Measurements from ENCODE around the gene EI24. TPM values are rescaled to one million over a fixed set of nuclear protein-coding genes. Genes with fewer than 3 reads are reported as not detected.

The EI24 gene
- total RNA-seq, 1 donor from 2014 or later = 129 TPM

DNA sequence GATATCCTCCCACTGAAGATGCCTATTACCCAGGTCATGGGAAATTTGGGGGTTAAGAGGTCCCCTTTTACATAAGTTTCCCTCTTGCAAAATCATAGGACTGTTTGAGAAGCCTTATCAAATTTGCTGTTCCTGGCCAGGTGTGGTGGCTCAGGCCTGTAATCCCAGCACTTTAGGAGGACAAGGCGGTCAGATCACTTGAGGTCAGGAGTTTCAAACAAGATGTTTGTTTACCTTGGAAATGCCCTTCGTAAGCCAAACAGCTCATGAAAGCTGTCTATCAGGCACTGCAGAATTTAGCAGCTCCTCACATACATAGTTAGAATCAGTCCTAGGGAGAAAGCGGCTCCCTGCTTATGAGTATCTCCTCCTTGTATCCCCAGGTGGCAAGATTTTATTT, 4.9 kb upstream of the EI24 start:
- FAIRE-seq (no peak), DNase-seq (ENCODE audit: low read depth) (no peak)
- Mint-ChIP-seq H3K27ac (ENCODE audit: unreplicated experiment) (no peak overlapping the region), H3K27me3 (ENCODE audit: low read depth, unreplicated experiment) (no peaks in the 10 kb centered on the region), H3K4me3 (ENCODE audit: unreplicated experiment) (no peak overlapping the region), H3K36me3 (ENCODE audit: low read depth, unreplicated experiment) (no peaks in the 10 kb centered on the region), H3K4me1 (ENCODE audit: low read depth, unreplicated experiment) (no peaks in the 10 kb centered on the region), H3K9me3 (ENCODE audit: unreplicated experiment) (peaks cover 3% of the 10 kb centered on the region)
- H3K9me3 ChIP-seq (ENCODE audit: insufficient read depth, low read depth, low read length) = no peaks in the 10 kb centered on the region
- no peak for TF ChIP-seq EZH2 (IDR thresholded peaks at IDR 0.05; ENCODE audit: insufficient read depth, low read length)
- TF ChIP-seq, protein P1, sequence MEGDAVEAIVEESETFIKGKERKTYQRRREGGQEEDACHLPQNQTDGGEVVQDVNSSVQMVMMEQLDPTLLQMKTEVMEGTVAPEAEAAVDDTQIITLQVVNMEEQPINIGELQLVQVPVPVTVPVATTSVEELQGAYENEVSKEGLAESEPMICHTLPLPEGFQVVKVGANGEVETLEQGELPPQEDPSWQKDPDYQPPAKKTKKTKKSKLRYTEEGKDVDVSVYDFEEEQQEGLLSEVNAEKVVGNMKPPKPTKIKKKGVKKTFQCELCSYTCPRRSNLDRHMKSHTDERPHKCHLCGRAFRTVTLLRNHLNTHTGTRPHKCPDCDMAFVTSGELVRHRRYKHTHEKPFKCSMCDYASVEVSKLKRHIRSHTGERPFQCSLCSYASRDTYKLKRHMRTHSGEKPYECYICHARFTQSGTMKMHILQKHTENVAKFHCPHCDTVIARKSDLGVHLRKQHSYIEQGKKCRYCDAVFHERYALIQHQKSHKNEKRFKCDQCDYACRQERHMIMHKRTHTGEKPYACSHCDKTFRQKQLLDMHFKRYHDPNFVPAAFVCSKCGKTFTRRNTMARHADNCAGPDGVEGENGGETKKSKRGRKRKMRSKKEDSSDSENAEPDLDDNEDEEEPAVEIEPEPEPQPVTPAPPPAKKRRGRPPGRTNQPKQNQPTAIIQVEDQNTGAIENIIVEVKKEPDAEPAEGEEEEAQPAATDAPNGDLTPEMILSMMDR (IDR thresholded peaks at IDR 0.05; ENCODE audit: insufficient read depth, low read depth, low read length) = no peak
- no peak overlapping the region for H3K4me3 ChIP-seq (ENCODE audit: insufficient read depth, low read depth, low read length)
- H3K27me3 ChIP-seq (ENCODE audit: insufficient read depth, low read length) = no peaks in the 10 kb centered on the region
- peaks cover 4% of the 10 kb centered on the region for H3K79me2 ChIP-seq (ENCODE audit: insufficient read depth, low read length)
- no peak overlapping the region for H3K27ac ChIP-seq (ENCODE audit: low read depth, low read length)
- no peaks in the 10 kb centered on the region for H4K20me1 ChIP-seq (ENCODE audit: insufficient read depth, low read length)
- H3K4me2 ChIP-seq (ENCODE audit: low read length) = no peak overlapping the region
- no peak overlapping the region for H2AFZ ChIP-seq (ENCODE audit: low read depth, low read length)
- no peaks in the 10 kb centered on the region for H3K36me3 ChIP-seq (ENCODE audit: insufficient read depth, low read length)
- no peak overlapping the region for H3K9ac ChIP-seq (ENCODE audit: low read length)
- no peaks in the 10 kb centered on the region for H3K4me1 ChIP-seq (ENCODE audit: insufficient read depth, low read length)

DNA sequence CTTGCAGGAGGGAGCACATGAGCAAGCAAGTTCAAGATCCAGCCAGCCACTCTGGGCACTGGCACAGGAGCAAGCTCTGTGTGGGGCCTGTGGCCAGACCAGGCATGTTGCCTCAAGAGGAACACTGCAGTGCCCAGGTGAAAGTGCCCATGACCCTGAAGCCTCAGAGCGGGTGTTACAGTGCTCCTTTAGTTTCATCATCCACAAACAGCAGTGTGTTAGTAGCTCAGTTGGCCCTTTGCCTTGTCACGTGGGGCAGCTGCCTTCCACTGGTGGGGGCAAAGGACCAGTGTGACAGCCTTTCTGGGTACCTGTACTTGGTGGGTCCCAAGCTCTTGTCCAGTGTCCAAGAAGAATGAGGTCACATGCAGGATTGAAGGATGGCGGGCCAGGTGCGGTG, 3.0 kb upstream of the EI24 start:
- H2AFZ ChIP-seq (ENCODE audit: low read depth, low read length) = no peak overlapping the region
- FAIRE-seq (no peak), DNase-seq (ENCODE audit: low read depth) (no peak)
- TF ChIP-seq, protein P1 (IDR thresholded peaks at IDR 0.05; ENCODE audit: insufficient read depth, low read depth, low read length) = no peak
- TF ChIP-seq EZH2 (IDR thresholded peaks at IDR 0.05; ENCODE audit: insufficient read depth, low read length) = no peak
- H4K20me1 ChIP-seq (ENCODE audit: insufficient read depth, low read length) = peaks cover 10% of the 10 kb centered on the region
- no peak overlapping the region for H3K4me3 Mint-ChIP-seq (ENCODE audit: unreplicated experiment)
- no peak overlapping the region for H3K4me3 ChIP-seq (ENCODE audit: insufficient read depth, low read depth, low read length)
- H3K9ac ChIP-seq (ENCODE audit: low read length) = no peak overlapping the region
- no peak overlapping the region for H3K27ac Mint-ChIP-seq (ENCODE audit: unreplicated experiment)
- H3K4me1 ChIP-seq (ENCODE audit: insufficient read depth, low read length) = peaks cover 13% of the 10 kb centered on the region
- no peaks in the 10 kb centered on the region for H3K9me3 ChIP-seq (ENCODE audit: insufficient read depth, low read depth, low read length)
- no peaks in the 10 kb centered on the region for H3K4me1 Mint-ChIP-seq (ENCODE audit: low read depth, unreplicated experiment)
- H3K4me2 ChIP-seq (ENCODE audit: low read length) = no peak overlapping the region
- no peaks in the 10 kb centered on the region for H3K27me3 ChIP-seq (ENCODE audit: insufficient read depth, low read length)
- no peak overlapping the region for H3K27ac ChIP-seq (ENCODE audit: low read depth, low read length)
- H3K36me3 ChIP-seq (ENCODE audit: insufficient read depth, low read length) = no peaks in the 10 kb centered on the region
- H3K79me2 ChIP-seq (ENCODE audit: insufficient read depth, low read length) = peaks cover 23% of the 10 kb centered on the region
- H3K27me3 Mint-ChIP-seq (ENCODE audit: low read depth, unreplicated experiment) = no peaks in the 10 kb centered on the region
- H3K36me3 Mint-ChIP-seq (ENCODE audit: low read depth, unreplicated experiment) = no peaks in the 10 kb centered on the region
- peaks cover 3% of the 10 kb centered on the region for H3K9me3 Mint-ChIP-seq (ENCODE audit: unreplicated experiment)

DNA sequence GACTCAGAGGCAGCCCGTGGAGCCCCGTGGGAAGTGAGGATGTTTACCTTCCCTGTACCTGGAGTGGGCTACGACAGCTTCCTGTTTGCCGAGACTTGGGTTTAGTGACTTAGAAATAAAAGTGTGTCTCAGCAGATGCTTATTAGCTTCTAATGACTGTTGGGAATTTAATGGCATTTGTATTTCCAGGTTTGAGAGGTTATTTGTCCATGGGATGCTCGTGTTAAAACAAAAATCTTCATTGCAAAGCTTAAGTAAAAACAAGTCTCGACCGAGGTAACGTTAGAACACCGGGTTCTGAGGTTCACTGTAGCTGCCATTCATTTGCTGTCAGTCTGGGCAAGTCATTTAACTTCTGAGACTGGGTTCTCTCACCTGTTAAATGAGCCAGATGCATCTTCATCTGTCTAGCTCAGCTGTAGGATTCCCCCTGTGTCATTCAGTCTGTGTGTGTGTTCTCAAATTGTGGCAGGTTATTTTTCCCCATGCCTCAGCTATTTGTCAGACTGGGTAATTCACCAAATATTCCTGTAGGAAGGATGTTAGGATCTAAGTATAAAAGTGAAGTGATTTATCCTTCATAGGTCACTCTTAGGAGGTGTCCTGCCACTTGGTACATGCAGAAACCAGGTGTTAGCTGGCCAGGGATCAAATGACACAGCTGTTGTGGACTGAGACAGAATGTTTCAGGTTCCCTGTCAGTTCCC, 791 bp downstream of the EI24 start:
- FAIRE-seq (no peak), DNase-seq (ENCODE audit: low read depth) (peak; percentile 8)
- Histone ChIP-seq H3K27me3 (ENCODE audit: insufficient read depth, low read length) (no peaks in the 10 kb centered on the region), H3K9me3 (ENCODE audit: insufficient read depth, low read depth, low read length) (no peaks in the 10 kb centered on the region), H4K20me1 (ENCODE audit: insufficient read depth, low read length) (peaks cover 10% of the 10 kb centered on the region), H3K4me2 (ENCODE audit: low read length) (peak overlapping the region; percentile 94), H3K27ac (ENCODE audit: low read depth, low read length) (peak overlapping the region; percentile 82), H3K4me1 (ENCODE audit: insufficient read depth, low read length) (peaks cover 13% of the 10 kb centered on the region), H2AFZ (ENCODE audit: low read depth, low read length) (peak overlapping the region; percentile 88), H3K4me3 (ENCODE audit: insufficient read depth, low read depth, low read length) (peak overlapping the region; percentile 84), H3K9ac (ENCODE audit: low read length) (peak overlapping the region; percentile 96), H3K79me2 (ENCODE audit: insufficient read depth, low read length) (peaks cover 27% of the 10 kb centered on the region), H3K36me3 (ENCODE audit: insufficient read depth, low read length) (peaks cover 14% of the 10 kb centered on the region)
- Mint-ChIP-seq H3K4me1 (ENCODE audit: low read depth, unreplicated experiment) (peaks cover 3% of the 10 kb centered on the region), H3K9me3 (ENCODE audit: unreplicated experiment) (peaks cover 3% of the 10 kb centered on the region), H3K27me3 (ENCODE audit: low read depth, unreplicated experiment) (no peaks in the 10 kb centered on the region), H3K27ac (ENCODE audit: unreplicated experiment) (peak overlapping the region; percentile 89), H3K4me3 (ENCODE audit: unreplicated experiment) (peak overlapping the region; percentile 91), H3K36me3 (ENCODE audit: low read depth, unreplicated experiment) (no peaks in the 10 kb centered on the region)
- no peak for TF ChIP-seq EZH2 (IDR thresholded peaks at IDR 0.05; ENCODE audit: insufficient read depth, low read length)
- TF ChIP-seq, protein P1 (IDR thresholded peaks at IDR 0.05; ENCODE audit: insufficient read depth, low read depth, low read length) = no peak

Measured in astrocyte (in vitro differentiated cells and primary cell).